ENCODE results near the gene CTNS.
A peak's percentile ranks its signal among the peaks of the same experiment; 100 is the strongest.

Gene CTNS

GRCh38 chr17:3594051-3594800 is 42.3 kb upstream of the CTNS start:
- CTCF ChIA-PET, result interaction anchor here (0.7 to 1.2 kb wide), 2 partner anchors 546 to 582 kb away, joined by 3 read pairs; no protein-coding TSS in a partner anchor
- Histone ChIP-seq H3K9me3 (ENCODE audit: control insufficient read depth, insufficient read depth, low read depth, low read length) (no peaks in the 10 kb centered on the region), H3K4me1 (ENCODE audit: control insufficient read depth, insufficient read depth, low read length) (no peaks in the 10 kb centered on the region), H3K36me3 (ENCODE audit: control insufficient read depth in 2 of 2, insufficient read depth in 1 of 2, low read length in 2 of 2) (peaks cover 3 to 41% of the 10 kb centered on the region in 2 experiments; a peak in 2 of 3 replicates), H3K27ac (ENCODE audit: extremely low read depth, low read depth, low read length) (no peak overlapping the region), H3K4me3 (ENCODE audit: low read depth, low read length) (no peak overlapping the region)
- POLR2A ChIA-PET, result interaction anchor here (0.6 to 0.7 kb wide), 3 partner anchors 21 to 1254 kb away, joined by 4 to 8 read pairs (median 7); no protein-coding TSS in a partner anchor
- TF ChIP-seq ZBTB48 (tag by site-specific recombination; IDR thresholded peaks at IDR 0.05) (no peak), ZNF692 (tag by site-specific recombination; IDR thresholded peaks at IDR 0.05) (no peak), ZNF112 (tag by site-specific recombination; IDR thresholded peaks at IDR 0.05) (no peak), SCRT1 (tag by site-specific recombination; IDR thresholded peaks at IDR 0.05; ENCODE audit: borderline replicate concordance) (peak; percentile 72; the same call in 1 of the 2 replicates), ZBTB10 (tag by site-specific recombination; IDR thresholded peaks at IDR 0.05) (no peak), GLIS1 (tag by site-specific recombination; IDR thresholded peaks at IDR 0.05) (peak; percentile 51; the same call in 1 of the 2 replicates), ZNF704 (tag by site-specific recombination; IDR thresholded peaks at IDR 0.05) (no peak), ZNF335 (tag by site-specific recombination; conservative IDR thresholded peaks at IDR 0.05) (0 out of 2 replicates have a peak, but pooled peaks have one; percentile 39), TRIM28 (IDR thresholded peaks at IDR 0.05; ENCODE audit: borderline replicate concordance, low read length) (no peak), ZNF398 (tag by site-specific recombination; IDR thresholded peaks at IDR 0.05) (no peak), ZNF37A (tag by site-specific recombination; IDR thresholded peaks at IDR 0.05) (no peak), ZFP69B (tag by site-specific recombination; IDR thresholded peaks at IDR 0.05) (peak; percentile 38; the same call in 1 of the 2 replicates), GLIS2 (tag by site-specific recombination; IDR thresholded peaks at IDR 0.05) (peak; percentile 28; the same call in 1 of the 2 replicates), ZNF747 (tag by site-specific recombination; IDR thresholded peaks at IDR 0.05) (no peak), PATZ1 (tag by site-specific recombination; IDR thresholded peaks at IDR 0.05) (no peak), ZBTB17 (tag by site-specific recombination; IDR thresholded peaks at IDR 0.05) (peak; percentile 68), ZNF416 (tag by site-specific recombination; IDR thresholded peaks at IDR 0.05) (no peak), ZNF529 (tag by site-specific recombination; IDR thresholded peaks at IDR 0.05; ENCODE audit: insufficient replicate concordance) (no peak), ZIC2 (tag by site-specific recombination; IDR thresholded peaks at IDR 0.05) (peak; percentile 54), SCRT2 (tag by site-specific recombination; IDR thresholded peaks at IDR 0.05) (peak; percentile 94), ZNF449 (tag by site-specific recombination; IDR thresholded peaks at IDR 0.05) (no peak), ZBTB20 (tag by site-specific recombination; IDR thresholded peaks at IDR 0.05) (no peak)

Data from HEK293 (cell line).